Measurements from ENCODE around the gene CC2D2B.

- no peak for TF ChIP-seq CTCF (conservative IDR thresholded peaks at IDR 0.05; ENCODE audit: low read length)
- no peak for TF ChIP-seq EZH2phosphoT487 (IDR thresholded peaks at IDR 0.05; ENCODE audit: borderline replicate concordance, low read depth, low read length)
Observed at GRCh38 chr10:95987685-95988426, 80.1 kb downstream of the CC2D2B start.
